Muscle of back (tissue), 11 donors: ENCODE results near the gene ADH1A. TPM values are rescaled to one million over a fixed set of nuclear protein-coding genes. Genes with fewer than 3 reads are reported as not detected.
A peak's percentile ranks its signal among the peaks of the same experiment; 100 is the strongest.
"Not testable (repeated sequence)": the region's sequence is repeated elsewhere in the genome, so short reads cannot be mapped to it uniquely, and the experiment has no call there.

Experiments used
- DNase-seq, 3 donors: peaks; one replicate each; pipeline versions ENCODE4 v3.0.0 to v3.0.0-alpha.2; 2013
- polyA plus RNA-seq, 10 donors: library from polyadenylated mRNA; unstranded; fragments of 120-200 nt; gene quantifications; one replicate each; pipeline ENCODE4 v1.2.1, GENCODE V29; 2013; ENCODE audit not compliant: insufficient read length in 10 of 10

Gene ADH1A
- polyA plus RNA-seq, 10 donors = 0.49 to 1.5 (median 0.77) TPM

DNA sequence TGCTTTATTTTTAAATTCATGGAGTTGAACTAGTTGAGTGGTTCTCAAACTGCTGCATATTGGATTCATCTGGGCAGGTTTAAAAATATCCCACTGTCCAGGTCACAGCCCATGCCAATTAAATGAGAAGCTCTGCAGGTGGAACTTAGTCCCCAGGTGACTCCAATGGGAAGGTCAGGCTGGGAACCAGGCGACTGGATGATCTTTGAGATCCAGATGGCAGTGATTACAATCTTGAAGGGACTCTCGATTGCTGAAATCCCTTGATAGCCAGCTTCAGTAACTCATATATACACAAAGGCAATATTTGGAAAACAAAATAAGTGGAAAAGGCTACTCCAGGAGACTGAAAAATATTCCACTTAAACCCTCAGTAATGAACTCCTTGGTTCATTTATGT is 8.1 kb downstream of the ADH1A start:
- DNase-seq = peak in 1 of 3 donors; percentile 56

DNA sequence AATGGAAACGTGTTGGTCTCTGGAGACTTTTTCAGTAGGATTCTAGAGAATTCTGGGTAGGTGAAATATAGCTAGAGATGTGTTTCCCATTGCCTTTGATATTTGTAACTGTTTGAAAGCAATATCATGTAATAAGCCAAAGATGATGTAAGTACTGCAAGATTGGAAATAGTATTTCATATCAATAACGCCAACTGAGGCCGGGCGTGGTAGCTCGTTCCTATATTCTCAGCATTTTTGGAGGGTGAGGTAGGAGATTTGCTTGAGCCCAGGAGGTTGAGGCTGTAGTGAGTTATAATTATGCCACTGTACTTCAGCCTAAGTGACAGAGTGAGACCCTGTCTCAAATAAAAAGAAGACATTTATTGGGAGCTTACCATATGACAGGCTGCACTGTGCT is 9.5 kb downstream of the ADH1A start:
- peak in 1 of 3 donors; percentile 50 for DNase-seq

DNA sequence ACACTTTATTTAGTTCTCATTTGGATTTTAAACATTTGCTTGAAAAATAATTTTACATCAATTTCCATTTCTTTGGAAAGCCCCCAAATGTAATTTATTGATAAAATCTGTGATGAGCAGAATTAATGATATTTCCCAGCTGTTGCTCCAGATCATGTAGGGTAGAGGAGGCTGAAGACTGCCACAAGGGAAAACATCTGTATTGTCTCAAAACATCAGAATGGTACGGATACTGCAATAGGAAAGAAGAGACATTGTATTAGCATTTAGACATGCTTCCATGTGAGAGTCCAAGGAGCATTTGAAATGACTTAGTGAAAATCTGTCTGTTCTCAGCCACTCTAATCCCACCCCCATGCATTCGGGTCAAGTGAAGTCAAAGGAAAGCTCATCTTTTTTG is 14.4 kb downstream of the ADH1A start:
- peak; percentile 47 to 91 (median 72) for DNase-seq

DNA sequence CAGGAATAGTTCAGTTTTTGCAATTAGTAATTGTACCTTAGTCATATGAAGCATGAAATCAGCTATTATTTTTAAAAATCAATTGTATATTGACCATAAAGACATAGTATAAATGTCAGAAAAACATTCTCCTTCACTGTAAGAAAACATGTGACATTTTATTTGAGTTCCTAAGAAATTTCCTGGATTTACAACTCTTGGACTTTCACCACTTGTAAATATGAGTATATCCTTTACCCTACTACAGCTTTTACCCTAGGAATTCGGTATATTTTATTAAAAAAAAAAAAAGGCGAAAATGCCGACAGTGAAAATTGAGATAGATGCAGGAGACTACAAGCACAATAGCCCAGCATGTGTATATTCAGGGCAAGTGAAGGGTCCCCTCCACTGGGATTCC is 14.9 kb downstream of the ADH1A start:
- DNase-seq = no peak

DNA sequence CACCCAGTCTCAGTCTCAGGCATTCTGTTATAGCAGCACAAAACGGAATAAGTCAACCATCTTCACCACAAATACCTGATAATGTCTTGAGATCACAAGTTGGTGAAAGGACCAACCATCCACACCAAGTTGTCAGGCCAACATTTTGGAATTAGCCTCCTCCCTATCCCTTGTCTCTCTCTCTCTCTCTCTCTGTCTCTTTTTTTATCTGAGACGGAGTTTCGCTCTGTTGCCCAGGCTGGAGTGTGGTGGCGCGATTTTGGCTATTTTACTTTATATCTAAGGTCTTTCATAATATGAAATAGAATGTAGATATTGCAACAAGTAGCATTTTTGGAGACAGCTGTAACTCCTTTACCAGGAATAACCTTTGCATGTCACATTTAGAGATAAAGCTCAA is 15.7 kb downstream of the ADH1A start:
- DNase-seq = no peak

DNA sequence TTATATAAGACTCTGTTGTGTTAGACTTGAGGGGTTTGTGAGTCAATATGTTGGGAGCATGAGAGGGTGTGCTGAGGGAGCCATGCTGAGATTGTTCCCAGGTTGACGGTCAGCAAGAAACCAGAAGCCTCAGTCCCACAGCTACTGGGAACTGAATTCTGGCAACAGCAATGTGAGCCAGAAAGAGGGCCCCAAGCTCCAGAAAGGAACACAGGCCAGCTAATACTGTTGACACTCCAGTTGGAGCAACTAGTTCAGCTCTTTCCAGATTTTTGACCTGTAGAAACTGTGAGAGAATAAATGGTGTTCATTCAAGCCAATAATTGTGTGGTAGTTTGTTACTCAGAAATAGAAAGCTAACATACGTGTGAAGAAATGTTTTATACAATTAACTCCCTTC is 17.1 kb downstream of the ADH1A start:
- DNase-seq = peak in 1 of 3 donors; percentile 31

DNA sequence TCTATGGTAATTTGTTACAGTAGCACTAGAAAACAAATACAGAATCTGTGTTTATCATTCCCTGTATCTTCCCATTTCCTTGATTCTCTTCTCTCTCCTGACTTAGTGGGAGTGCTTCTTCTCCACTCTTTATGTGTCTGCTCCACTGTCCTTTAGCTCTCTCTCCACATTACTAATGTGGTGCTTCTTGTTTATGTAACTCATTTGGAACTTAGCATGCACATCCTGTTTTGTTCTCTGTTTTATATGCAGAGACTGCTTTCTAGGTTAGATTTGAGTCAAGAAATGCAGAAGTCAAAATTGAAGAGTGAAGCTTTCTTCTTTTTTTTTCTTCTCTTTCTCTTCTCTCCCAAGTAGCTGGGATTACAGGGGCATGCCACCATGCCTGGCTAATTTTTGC is 25.9 kb downstream of the ADH1A start:
- no peak for DNase-seq

DNA sequence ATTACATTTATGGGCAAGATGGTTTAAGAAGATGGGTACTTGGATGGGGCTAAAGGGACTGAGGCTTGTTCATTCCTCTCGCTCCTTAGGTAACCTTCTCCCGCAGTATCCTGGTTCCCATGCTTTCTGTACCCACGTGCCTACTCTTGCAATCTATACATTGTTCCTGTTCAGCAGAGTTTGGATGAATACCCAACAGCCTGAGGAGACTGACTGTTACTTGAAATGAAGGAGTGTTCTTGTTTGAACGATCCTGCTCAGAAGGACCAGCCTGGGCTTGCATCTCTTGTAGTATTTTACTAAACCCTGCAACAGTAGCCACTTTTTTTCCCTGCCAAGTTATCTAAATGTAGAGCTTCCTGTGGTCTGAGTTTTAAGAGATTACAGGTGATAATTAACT is 38.0 kb downstream of the ADH1A start:
- DNase-seq = no peak

DNA sequence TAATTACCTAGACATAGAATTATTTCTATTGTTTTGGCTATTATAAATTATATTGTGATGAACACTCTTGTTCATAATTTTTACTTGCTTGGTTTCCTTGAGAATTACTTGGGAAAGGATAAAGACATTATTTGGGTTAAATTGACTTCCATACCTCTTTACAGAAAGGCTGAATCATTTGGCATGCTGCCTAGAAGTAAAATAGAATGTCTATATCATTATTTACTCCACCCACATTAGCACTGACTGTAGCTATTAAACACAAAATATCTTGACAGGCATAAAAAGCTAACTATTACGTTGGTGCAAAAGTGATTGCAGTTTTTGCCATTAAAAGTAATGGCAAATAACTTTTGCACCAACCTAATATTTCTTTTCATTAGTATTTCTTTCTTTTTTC is 42.1 kb downstream of the ADH1A start:
- no peak for DNase-seq

DNA sequence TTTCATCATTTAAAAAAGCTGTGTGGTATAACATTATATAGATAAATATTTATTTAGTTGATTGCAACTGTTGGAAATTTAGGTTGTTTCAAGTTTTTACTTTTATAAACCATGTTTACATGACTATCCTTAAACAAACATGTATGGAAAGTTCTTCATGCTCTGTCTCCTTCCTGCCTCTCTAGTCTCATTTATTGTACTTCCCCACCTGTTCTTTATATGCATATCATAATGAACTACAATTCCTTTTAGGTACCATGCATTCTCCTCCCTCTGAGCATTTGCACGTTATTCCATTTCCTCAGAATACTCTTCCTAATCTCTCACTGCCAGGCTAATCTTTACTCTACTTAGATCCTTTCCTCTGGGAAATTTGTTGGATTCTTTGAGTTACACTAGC is 54.8 kb downstream of the ADH1A start:
- DNase-seq = no peak

DNA sequence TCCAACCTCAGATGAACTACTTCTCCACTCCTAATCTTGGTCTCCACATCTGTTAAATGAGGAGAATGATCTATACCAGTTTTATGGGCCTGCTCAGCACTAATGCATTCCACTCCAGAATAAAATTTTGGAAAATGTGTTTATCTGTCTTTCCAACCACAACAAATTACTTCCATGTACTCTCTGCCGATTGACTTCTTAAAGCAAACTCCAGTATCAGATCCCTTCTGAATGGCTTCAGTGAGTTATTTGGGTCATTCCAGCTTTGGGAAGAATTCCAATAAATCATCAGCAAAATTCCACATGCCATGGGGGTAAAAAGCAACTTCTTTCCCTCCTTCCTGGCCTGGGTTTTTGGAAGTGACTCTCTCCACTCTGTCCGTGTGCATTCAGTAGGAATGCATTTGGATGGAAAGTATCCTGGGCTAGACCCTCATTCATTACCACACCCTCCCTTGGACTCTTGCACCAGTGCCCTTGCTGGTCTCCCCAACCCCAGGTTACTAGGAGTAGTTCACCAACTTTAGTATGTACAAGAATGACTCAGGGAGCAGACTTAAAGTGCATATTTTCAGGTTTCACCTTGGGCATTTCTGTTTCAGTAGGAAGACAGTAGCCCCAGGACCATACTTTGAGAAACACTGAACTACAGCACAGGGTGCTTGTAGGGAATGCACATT is 56.3 kb downstream of the ADH1A start:
- no peak for DNase-seq

DNA sequence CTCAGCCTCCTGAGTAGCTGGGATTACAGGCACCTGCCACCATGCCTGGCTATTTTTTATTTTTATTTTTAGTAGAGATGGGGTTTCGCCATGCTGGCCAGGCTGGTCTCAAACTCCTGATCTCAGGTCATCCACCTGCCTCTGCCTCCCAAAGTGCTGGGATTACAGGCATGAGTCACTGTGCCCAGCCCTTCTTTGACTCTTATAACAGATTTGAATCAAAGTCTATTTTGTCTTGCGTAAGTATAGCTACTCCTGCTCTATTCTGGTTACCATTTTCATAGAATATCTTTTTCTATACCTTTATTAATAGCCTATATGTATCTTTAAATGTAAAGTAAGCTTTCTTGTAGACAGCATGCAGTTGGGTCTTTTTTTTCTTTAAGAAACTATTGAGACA is 57.4 kb downstream of the ADH1A start:
- not testable (repeated sequence) for DNase-seq

DNA sequence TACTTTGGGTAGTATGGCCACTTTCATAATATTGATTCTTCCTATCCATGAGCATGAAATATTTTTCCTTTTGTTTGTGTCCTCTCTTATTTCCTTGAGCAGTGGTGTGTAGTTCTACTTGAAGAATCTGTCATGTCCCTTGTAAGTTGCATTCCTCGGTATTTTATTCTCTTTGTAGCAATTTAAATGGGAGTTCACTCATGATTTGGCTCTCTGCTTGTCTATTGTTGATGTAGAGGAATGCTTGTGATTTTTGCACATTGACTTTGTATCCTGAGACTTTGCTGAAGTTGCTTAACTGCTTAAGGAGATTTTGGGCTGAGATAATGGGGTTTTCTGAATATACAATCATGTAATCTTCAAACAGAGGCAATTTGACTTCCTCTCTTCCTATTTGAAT is 62.1 kb downstream of the ADH1A start:
- not testable (repeated sequence) for DNase-seq

DNA sequence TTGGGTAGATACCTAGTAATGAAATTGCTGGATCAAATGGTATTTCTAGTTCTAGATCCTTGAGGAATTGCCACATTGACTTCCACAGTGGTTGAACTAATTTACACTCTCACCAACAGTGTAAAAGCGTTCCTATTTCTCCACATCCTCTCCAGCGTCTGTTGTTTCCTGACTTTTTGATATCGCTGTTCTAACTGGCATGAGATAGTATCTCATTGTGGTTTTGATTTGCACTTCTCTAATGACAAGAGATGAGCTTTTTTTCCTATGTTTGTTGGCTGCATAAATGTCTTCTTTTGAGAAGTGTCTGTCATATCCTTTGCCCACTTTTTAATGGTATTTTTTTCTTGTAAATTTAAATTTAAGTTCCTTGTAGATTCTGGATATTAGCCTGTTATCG is 63.1 kb downstream of the ADH1A start:
- not testable (repeated sequence) for DNase-seq

Other genes with a start within 250 kb of the ADH1A start
- 100 to 1,000 TPM in 9 of 10 donors, 10 to 100 TPM in 1; 87.7 to 122 (median 109) TPM for gene ADH5, start 202.2 kb downstream of the ADH1A start, polyA plus RNA-seq
- under 1 TPM in 2 of 10 donors, not detected in 8; 0.14 to 0.29 TPM for gene ADH4, start 146.7 kb downstream of the ADH1A start, polyA plus RNA-seq
- 1 to 10 TPM in 5 of 10 donors, under 1 TPM in 5; 0.27 to 2.9 (median 1.1) TPM for gene ADH6, start 71.7 kb downstream of the ADH1A start, polyA plus RNA-seq
- gene ADH1B, start 30.4 kb upstream of the ADH1A start, polyA plus RNA-seq = 10 to 100 TPM in 7 of 10 donors, 1 to 10 TPM in 3; 8.3 to 39.5 (median 14.7) TPM
- 1 to 10 TPM; 4.1 to 8.3 (median 6.2) TPM for gene ADH1C, start 61.8 kb upstream of the ADH1A start, polyA plus RNA-seq
- under 1 TPM in 2 of 10 donors, not detected in 8; 0.05 to 0.19 TPM for gene ADH7, start 144.4 kb upstream of the ADH1A start, polyA plus RNA-seq
- under 1 TPM in 6 of 10 donors, not detected in 4; 0.07 to 0.21 (median 0.15) TPM for gene C4orf17, start 220.0 kb upstream of the ADH1A start, polyA plus RNA-seq